ENCODE data around the gene COG2. TPM values are rescaled to one million over a fixed set of nuclear protein-coding genes. Genes with fewer than 3 reads are reported as not detected.
A peak's percentile ranks its signal among the peaks of the same experiment; 100 is the strongest.

Gene COG2
- total RNA-seq, 2 donors from 2014 or later = 11.6 to 28.9 TPM

- Mint-ChIP-seq H3K36me3 (ENCODE audit: low read depth) (peaks cover 99% of the 10 kb centered on the region), H3K4me3 (no peak overlapping the region), H3K27me3 (no peaks in the 10 kb centered on the region), H3K4me1 (no peaks in the 10 kb centered on the region), H3K27ac (no peak overlapping the region), H3K9me3 (no peaks in the 10 kb centered on the region)
- ATAC-seq (replicated peaks) = no peak
These were observed 34.9 kb downstream of the COG2 start for GRCh38 chr1:230677200-230677599.

GRCh38 chr1:230679192-230679591 is 36.9 kb downstream of the COG2 start:
- no peak overlapping the region for H3K4me3 Mint-ChIP-seq
- no peaks in the 10 kb centered on the region for H3K4me1 Mint-ChIP-seq
- no peaks in the 10 kb centered on the region for H3K27me3 Mint-ChIP-seq
- H3K36me3 Mint-ChIP-seq (ENCODE audit: low read depth) = peaks cover 99% of the 10 kb centered on the region
- no peak overlapping the region for H3K27ac Mint-ChIP-seq
- no peak for ATAC-seq (replicated peaks)
- no peaks in the 10 kb centered on the region for H3K9me3 Mint-ChIP-seq

DNA sequence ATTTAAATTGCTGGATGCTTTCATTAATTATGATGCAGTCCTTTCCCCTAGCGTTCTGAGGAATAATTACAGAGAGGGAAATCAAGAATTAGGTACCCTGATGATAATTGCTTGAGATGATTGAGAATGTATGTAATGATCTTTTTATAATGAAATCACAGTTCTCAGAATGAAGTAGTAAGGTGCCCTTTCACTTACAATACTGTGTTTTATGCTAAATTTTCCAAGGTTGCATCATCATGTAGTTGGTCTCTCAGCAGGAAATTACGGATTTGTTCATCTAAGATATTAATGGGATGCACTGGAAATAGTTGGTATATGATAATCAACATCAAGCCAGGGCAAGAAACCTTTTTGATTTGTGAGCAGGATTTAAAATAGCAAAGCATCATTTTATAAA is 37.5 kb downstream of the COG2 start:
- Mint-ChIP-seq H3K4me1 (no peaks in the 10 kb centered on the region), H3K27ac (no peak overlapping the region), H3K27me3 (no peaks in the 10 kb centered on the region), H3K4me3 (no peak overlapping the region), H3K36me3 (ENCODE audit: low read depth) (peaks cover 99% of the 10 kb centered on the region), H3K9me3 (no peaks in the 10 kb centered on the region)
- no peak for ATAC-seq (replicated peaks)

GRCh38 chr1:230680300-230681025 is 38.2 kb downstream of the COG2 start:
- Mint-ChIP-seq H3K4me3 (no peak overlapping the region), H3K9me3 (no peaks in the 10 kb centered on the region), H3K4me1 (no peaks in the 10 kb centered on the region), H3K27me3 (no peaks in the 10 kb centered on the region), H3K36me3 (ENCODE audit: low read depth) (peaks cover 99% of the 10 kb centered on the region), H3K27ac (no peak overlapping the region)
- no peak for ATAC-seq (replicated peaks)

- H3K27me3 Mint-ChIP-seq = no peaks in the 10 kb centered on the region
- H3K36me3 Mint-ChIP-seq (ENCODE audit: low read depth) = peaks cover 99% of the 10 kb centered on the region
- H3K27ac Mint-ChIP-seq = no peak overlapping the region
- H3K4me3 Mint-ChIP-seq = no peak overlapping the region
- peak; percentile 53 for ATAC-seq (replicated peaks)
- no peaks in the 10 kb centered on the region for H3K9me3 Mint-ChIP-seq
- H3K4me1 Mint-ChIP-seq = no peaks in the 10 kb centered on the region
These were observed 39.3 kb downstream of the COG2 start for GRCh38 chr1:230681599-230681998.

- no peak for ATAC-seq (replicated peaks)
- Mint-ChIP-seq H3K27ac (no peak overlapping the region), H3K36me3 (ENCODE audit: low read depth) (peaks cover 99% of the 10 kb centered on the region), H3K9me3 (no peaks in the 10 kb centered on the region), H3K4me3 (no peak overlapping the region), H3K27me3 (no peaks in the 10 kb centered on the region), H3K4me1 (no peaks in the 10 kb centered on the region)
These were observed 40.0 kb downstream of the COG2 start for GRCh38 chr1:230682274-230682673.

GRCh38 chr1:230682882-230683610 is 40.8 kb downstream of the COG2 start:
- no peaks in the 10 kb centered on the region for H3K4me1 Mint-ChIP-seq
- H3K4me3 Mint-ChIP-seq = no peak overlapping the region
- H3K36me3 Mint-ChIP-seq (ENCODE audit: low read depth) = peaks cover 99% of the 10 kb centered on the region
- no peak for ATAC-seq (replicated peaks)
- no peak overlapping the region for H3K27ac Mint-ChIP-seq
- H3K27me3 Mint-ChIP-seq = no peaks in the 10 kb centered on the region
- H3K9me3 Mint-ChIP-seq = no peaks in the 10 kb centered on the region

DNA sequence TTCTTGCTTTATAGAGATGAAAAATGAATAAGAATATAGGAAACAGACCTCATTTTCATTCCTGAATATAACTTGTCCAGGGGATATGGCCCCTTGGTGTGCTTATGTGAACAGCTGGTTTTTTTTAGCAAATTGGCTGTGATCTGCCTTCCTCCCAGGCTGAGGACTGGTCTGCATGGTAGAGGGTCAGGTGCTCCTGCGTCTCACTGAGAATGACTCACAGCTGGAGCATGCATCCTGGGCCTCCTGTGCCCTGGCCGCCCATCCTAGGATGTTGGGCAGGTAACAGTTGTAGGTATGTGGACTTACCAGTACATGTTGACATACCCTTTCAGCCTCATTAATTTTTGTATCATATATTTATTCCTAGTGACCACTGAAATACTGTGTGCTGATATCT is 41.9 kb downstream of the COG2 start:
- ATAC-seq (replicated peaks) = no peak
- no peak overlapping the region for H3K4me3 Mint-ChIP-seq

DNA sequence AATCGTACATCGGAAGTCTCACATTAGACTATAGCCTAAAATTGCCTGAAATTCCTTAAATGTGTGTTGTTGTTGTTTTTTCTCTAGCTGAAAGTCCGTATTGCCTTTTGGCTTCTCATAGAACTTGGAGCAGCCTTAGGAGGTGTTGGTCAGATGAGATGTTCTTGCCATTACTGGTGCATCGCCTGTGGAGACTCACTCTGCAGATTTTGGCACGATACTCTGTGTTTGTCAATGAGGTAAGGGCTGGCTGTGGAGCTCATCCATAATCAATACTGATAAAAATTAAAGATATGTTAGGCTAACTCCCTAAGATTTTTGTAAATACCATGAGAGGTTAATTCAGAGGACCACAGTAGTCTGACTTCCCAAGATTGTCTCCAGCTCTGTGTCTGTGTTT is 42.7 kb downstream of the COG2 start:
- Mint-ChIP-seq H3K27me3 (no peaks in the 10 kb centered on the region), H3K9me3 (no peaks in the 10 kb centered on the region), H3K36me3 (ENCODE audit: low read depth) (peaks cover 98% of the 10 kb centered on the region), H3K4me1 (no peaks in the 10 kb centered on the region), H3K4me3 (no peak overlapping the region), H3K27ac (no peak overlapping the region)
- no peak for ATAC-seq (replicated peaks)

More for the DNA sequence above, 41.9 kb downstream of the COG2 start:
- Mint-ChIP-seq H3K27ac (no peak overlapping the region), H3K36me3 (ENCODE audit: low read depth) (peaks cover 98% of the 10 kb centered on the region), H3K27me3 (no peaks in the 10 kb centered on the region), H3K4me1 (no peaks in the 10 kb centered on the region), H3K9me3 (no peaks in the 10 kb centered on the region)

DNA sequence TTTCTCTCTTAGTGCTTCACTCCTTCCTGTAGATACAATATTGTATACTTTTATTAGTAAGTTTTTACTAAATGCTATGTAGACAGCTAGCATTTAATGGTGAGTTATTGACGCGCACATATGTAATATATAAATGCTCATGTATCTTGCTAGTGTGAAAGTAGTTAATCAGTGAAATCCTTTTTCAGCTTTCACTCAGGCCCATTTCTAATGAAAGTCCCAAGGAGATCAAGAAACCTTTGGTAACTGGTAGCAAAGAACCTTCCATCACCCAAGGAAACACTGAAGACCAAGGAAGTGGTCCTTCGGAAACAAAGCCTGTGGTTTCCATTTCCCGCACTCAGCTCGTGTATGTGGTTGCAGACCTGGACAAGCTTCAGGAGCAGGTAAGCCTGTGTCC is 44.5 kb downstream of the COG2 start:
- ATAC-seq (replicated peaks) = no peak
- Mint-ChIP-seq H3K27ac (no peak overlapping the region), H3K27me3 (no peaks in the 10 kb centered on the region), H3K4me3 (no peak overlapping the region), H3K36me3 (ENCODE audit: low read depth) (peaks cover 98% of the 10 kb centered on the region), H3K9me3 (no peaks in the 10 kb centered on the region), H3K4me1 (no peaks in the 10 kb centered on the region)

- H3K27ac Mint-ChIP-seq = no peak overlapping the region
- no peaks in the 10 kb centered on the region for H3K4me1 Mint-ChIP-seq
- no peak overlapping the region for H3K4me3 Mint-ChIP-seq
- H3K9me3 Mint-ChIP-seq = no peaks in the 10 kb centered on the region
- no peaks in the 10 kb centered on the region for H3K27me3 Mint-ChIP-seq
- peaks cover 90% of the 10 kb centered on the region for H3K36me3 Mint-ChIP-seq (ENCODE audit: low read depth)
- no peak for ATAC-seq (replicated peaks)
These were observed 47.8 kb downstream of the COG2 start for GRCh38 chr1:230690101-230690500.

DNA sequence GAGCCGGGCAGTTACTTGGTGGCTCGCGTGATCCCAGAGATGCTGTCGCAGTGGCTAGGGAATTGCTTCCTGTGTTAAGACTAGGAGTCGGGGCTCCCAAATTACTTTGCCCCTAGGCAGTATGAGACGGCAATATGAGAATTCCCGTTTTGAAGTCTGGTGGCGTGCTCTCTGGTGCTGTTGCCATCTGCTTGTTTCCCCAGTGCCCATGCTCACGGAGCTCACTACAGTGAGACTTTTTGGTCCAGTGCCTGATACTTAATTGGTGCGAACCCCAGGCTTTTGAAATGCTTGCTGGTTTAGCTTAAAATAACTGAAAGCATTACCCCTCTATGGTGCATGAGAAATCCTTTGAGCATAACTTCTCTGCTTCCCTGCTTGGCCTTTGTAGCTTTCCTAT is 49.3 kb downstream of the COG2 start:
- no peak overlapping the region for H3K27ac Mint-ChIP-seq
- ATAC-seq (replicated peaks) = no peak

GRCh38 chr1:230693221-230693620 is 50.9 kb downstream of the COG2 start:
- no peak for ATAC-seq (replicated peaks)
- H3K9me3 Mint-ChIP-seq = no peaks in the 10 kb centered on the region
- no peak overlapping the region for H3K27ac Mint-ChIP-seq
- H3K4me1 Mint-ChIP-seq = no peaks in the 10 kb centered on the region
- H3K4me3 Mint-ChIP-seq = no peak overlapping the region
- H3K27me3 Mint-ChIP-seq = no peaks in the 10 kb centered on the region
- peaks cover 59% of the 10 kb centered on the region for H3K36me3 Mint-ChIP-seq (ENCODE audit: low read depth)

More for the DNA sequence above, 49.3 kb downstream of the COG2 start:
- Mint-ChIP-seq H3K27me3 (no peaks in the 10 kb centered on the region), H3K4me1 (no peaks in the 10 kb centered on the region), H3K36me3 (ENCODE audit: low read depth) (peaks cover 75% of the 10 kb centered on the region), H3K9me3 (no peaks in the 10 kb centered on the region), H3K4me3 (no peak overlapping the region)

DNA sequence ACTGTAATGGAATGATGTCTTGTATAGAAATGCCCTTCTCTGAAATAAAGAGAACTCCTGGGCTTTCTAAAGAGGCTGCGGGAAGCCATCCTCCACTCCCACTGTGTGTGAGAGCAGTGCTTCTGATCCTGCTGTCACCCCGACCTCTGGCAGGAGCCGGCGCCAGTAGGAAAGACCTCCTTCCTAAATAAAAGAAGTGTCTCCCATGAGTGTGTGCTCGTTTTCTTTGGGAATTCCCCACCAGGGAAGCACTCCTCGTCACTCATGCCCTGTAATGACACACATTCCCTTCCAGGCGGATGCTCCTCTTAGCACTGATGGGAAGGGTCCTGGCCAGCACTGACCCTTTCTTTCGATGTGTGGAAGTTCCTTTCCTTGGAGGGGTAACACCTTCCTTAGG is 51.5 kb downstream of the COG2 start:
- Mint-ChIP-seq H3K27me3 (no peaks in the 10 kb centered on the region), H3K4me1 (no peaks in the 10 kb centered on the region), H3K27ac (peak overlapping the region; percentile 31), H3K36me3 (ENCODE audit: low read depth) (peaks cover 53% of the 10 kb centered on the region), H3K9me3 (no peaks in the 10 kb centered on the region), H3K4me3 (no peak overlapping the region)
- no peak for ATAC-seq (replicated peaks)

- peak overlapping the region; percentile 31 for H3K27ac Mint-ChIP-seq
- no peaks in the 10 kb centered on the region for H3K27me3 Mint-ChIP-seq
- ATAC-seq (replicated peaks) = no peak
- H3K9me3 Mint-ChIP-seq = no peaks in the 10 kb centered on the region
- no peak overlapping the region for H3K4me3 Mint-ChIP-seq
- no peaks in the 10 kb centered on the region for H3K4me1 Mint-ChIP-seq
- peaks cover 47% of the 10 kb centered on the region for H3K36me3 Mint-ChIP-seq (ENCODE audit: low read depth)
These were observed 52.2 kb downstream of the COG2 start for GRCh38 chr1:230694464-230694863.

All from activated T-helper 17 cell treated with anti-CD3 and anti-CD28 coated beads, Interleukin-2, amount 50 U/mL, for 72 hours (primary cell).